ENCODE results near the gene DDI1. TPM values are rescaled to one million over a fixed set of nuclear protein-coding genes. Genes with fewer than 3 reads are reported as not detected.

DDI1 gene
- total and polyA plus RNA-seq, 10 of the 15 experiments (the other 5 are each of a cell fraction or from before 2014, with no cell fraction given) = not detected

DNA sequence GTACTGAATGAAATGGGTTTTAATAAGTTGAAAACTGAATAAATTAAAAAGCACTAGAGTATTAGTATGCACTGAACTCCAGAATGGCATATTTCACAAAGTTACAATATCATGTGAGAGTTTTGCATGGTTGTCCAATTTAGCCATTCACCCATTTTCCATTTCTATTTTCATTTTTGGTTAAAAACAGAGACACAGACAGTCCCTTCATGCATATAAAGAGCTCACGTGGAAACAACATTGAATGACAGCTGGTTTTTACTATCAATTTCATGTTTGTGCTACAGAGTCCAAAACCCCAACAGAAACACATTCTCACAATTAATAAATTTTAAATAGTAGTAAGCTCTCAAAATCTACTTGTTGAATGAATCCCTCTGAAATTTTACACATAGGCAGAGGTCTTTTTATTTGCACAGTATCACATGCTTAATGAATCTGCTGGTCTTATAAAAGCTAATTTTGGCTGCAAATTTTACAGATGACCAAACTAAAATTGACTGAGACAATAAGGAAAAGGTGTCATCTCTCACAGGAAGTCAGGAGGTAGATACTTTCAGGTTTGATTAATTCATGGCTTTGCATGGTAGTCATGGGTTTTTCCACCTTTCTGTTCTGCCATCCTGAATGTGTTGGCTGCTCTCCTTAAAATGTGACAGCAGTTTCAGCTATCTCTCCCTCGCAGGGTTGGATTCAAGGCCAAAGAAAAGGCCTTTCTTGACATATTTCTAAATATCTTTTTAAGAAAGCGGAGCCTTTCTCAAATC lies 20.6 kb upstream of the DDI1 start (continued):
- TF ChIP-seq STAT1 (conservative IDR thresholded peaks at IDR 0.05) (no peak), WRNIP1 (IDR thresholded peaks at IDR 0.05; ENCODE audit: borderline replicate concordance, low read depth, low read length) (no peak), SUZ12 (IDR thresholded peaks at IDR 0.05; ENCODE audit: unreplicated experiment) (no peak), DPF2 (IDR thresholded peaks at IDR 0.05) (0 out of 2 replicates have a peak, but pooled peaks have one; percentile 29), JUND (IDR thresholded peaks at IDR 0.05; ENCODE audit: low read depth, low read length) (no peak), KLF5 (IDR thresholded peaks at IDR 0.05; ENCODE audit: partially characterized antibody) (no peak), HDGF (IDR thresholded peaks at IDR 0.05) (no peak), ASH2L (IDR thresholded peaks at IDR 0.05; ENCODE audit: borderline replicate concordance, low read depth) (no peak), RUNX3 (IDR thresholded peaks at IDR 0.05; ENCODE audit: low read length) (no peak), BMI1 (IDR thresholded peaks at IDR 0.05; ENCODE audit: borderline replicate concordance) (no peak; the same call in 1 of the 2 replicates), SMARCA5 (IDR thresholded peaks at IDR 0.05) (no peak), ZNF24 (IDR thresholded peaks at IDR 0.05) (no peak), TAF1 (IDR thresholded peaks at IDR 0.05; ENCODE audit: borderline replicate concordance, low read depth, low read length) (no peak), RAD51 (IDR thresholded peaks at IDR 0.05) (peak; percentile 24; the same call in 1 of the 2 replicates)
- TF ChIP-seq, protein P1, sequence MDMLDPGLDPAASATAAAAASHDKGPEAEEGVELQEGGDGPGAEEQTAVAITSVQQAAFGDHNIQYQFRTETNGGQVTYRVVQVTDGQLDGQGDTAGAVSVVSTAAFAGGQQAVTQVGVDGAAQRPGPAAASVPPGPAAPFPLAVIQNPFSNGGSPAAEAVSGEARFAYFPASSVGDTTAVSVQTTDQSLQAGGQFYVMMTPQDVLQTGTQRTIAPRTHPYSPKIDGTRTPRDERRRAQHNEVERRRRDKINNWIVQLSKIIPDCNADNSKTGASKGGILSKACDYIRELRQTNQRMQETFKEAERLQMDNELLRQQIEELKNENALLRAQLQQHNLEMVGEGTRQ (IDR thresholded peaks at IDR 0.05; ENCODE audit: borderline replicate concordance, low read depth, low read length) = no peak

Data from GM12878 (cell line).